Stimulated activated CD4-positive, alpha-beta T cell treated with anti-CD3 and anti-CD28 coated beads, TNF-alpha, amount 100 ng/mL, for 1 hour (primary cell): Measurements from ENCODE around the gene CPM.
"Not testable (repeated sequence)": the region's sequence is repeated elsewhere in the genome, so short reads cannot be mapped to it uniquely, and the experiment has no call there.

Experiments
- DNase-seq, 3 donors: peaks; one replicate each; pipeline ENCODE4 v3.0.0-alpha.2; 2020; ENCODE audit warnings: low read depth in 3 of 3, low spot score in 1 of 3

CPM gene

GRCh38 chr12:68854078-68854468 is 78.9 kb downstream of the CPM start:
- DNase-seq: no peak

- no peak for DNase-seq
These were observed 79.4 kb downstream of the CPM start for GRCh38 chr12:68853396-68854077.

- DNase-seq: no peak
These were observed 81.2 kb downstream of the CPM start for GRCh38 chr12:68851592-68852306.

DNA sequence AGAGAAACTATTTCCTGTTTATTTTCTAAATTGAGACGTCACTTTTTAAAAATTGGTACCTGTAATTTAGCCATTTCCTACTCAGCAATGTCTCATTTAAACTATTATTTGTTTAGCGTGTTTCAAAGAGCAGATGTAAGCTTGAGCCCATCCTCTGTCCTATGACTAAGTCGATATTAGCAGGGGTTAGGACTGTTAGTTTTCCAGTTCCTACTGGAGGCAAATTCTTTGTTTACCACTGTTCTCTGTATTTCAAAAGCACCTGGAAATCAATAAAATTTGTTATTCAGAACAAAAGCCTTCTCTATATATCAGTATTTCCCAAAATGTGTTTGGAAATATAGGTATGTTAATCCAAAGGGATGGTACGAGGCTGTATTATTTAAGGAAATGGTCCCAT is 82.6 kb downstream of the CPM start:
- no peak for DNase-seq

DNA sequence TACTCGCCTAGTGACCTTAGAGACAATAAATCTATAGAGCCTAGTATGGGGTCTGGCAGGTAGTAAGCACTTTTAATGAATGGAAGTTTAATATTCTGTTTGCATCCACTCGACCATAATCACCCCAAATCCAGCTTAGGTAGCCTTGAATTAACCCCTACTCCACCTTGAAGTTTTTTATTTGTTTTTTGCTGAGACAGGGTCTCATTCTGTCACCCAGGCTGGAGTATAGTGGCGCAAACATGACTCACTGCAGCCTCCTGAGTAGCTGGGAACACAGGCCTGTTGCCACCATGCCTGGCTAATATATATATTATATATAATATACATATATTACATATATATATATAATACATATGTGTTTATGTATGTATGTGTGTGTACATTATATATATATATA is 86.2 kb downstream of the CPM start:
- no peak for DNase-seq

- no peak for DNase-seq
These were observed 87.9 kb downstream of the CPM start for GRCh38 chr12:68844788-68845695.

- no peak for DNase-seq
These were observed 88.6 kb downstream of the CPM start for GRCh38 chr12:68844318-68844745.

- no peak for DNase-seq
These were observed 90.0 kb downstream of the CPM start for GRCh38 chr12:68842784-68843567.

- no peak for DNase-seq
These were observed 90.8 kb downstream of the CPM start for GRCh38 chr12:68842123-68842522.

GRCh38 chr12:68841717-68842116 is 91.3 kb downstream of the CPM start:
- no peak for DNase-seq

- DNase-seq: not testable (repeated sequence)
These were observed 91.8 kb downstream of the CPM start for GRCh38 chr12:68841175-68841574.

DNA sequence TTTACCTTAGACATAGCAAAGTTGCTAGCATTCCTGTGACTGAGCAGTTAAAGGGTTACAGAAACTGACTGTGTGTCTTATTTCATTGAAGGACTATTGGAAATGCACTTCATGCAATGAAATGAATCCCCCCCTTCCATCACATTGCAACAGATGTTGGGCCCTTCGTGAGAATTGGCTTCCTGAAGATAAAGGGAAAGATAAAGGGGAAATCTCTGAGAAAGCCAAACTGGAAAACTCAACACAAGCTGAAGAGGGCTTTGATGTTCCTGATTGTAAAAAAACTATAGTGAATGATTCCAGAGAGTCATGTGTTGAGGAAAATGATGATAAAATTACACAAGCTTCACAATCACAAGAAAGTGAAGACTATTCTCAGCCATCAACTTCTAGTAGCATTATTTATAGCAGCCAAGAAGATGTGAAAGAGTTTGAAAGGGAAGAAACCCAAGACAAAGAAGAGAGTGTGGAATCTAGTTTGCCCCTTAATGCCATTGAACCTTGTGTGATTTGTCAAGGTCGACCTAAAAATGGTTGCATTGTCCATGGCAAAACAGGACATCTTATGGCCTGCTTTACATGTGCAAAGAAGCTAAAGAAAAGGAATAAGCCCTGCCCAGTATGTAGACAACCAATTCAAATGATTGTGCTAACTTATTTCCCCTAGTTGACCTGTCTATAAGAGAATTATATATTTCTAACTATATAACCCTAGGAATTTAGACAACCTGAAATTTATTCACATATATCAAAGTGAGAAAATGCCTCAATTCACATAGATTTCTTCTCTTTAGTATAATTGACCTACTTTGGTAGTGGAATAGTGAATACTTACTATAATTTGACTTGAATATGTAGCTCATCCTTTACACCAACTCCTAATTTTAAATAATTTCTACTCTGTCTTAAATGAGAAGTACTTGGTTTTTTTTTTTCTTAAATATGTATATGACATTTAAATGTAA is 93.5 kb downstream of the CPM start:
- DNase-seq: no peak

- DNase-seq: no peak
These were observed 94.7 kb downstream of the CPM start for GRCh38 chr12:68838046-68838886.

DNA sequence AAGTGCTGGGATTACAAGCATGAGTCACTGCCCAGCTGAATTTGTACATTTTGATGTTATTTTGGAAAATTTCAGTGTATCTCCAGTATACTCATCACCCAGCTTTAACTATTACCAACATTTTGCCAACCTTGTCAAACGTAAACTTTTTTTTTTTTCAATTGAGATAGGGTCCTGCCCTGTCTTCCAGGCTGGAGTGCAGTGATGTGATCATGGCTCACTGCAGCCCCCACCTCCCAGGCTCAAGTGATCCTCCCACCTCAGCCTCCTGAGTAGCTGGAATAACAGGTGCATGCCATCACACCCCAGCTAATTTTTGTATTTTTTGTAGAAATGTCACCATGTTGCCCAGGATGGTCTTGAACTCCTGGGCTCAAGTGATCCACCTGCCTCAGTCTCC is 95.8 kb downstream of the CPM start:
- DNase-seq: no peak

- no peak for DNase-seq
These were observed 97.5 kb downstream of the CPM start for GRCh38 chr12:68835333-68835908.

- DNase-seq: no peak
These were observed 99.5 kb downstream of the CPM start for GRCh38 chr12:68833508-68833907.

GRCh38 chr12:68832504-68832867 is 100.5 kb downstream of the CPM start:
- no peak for DNase-seq

DNA sequence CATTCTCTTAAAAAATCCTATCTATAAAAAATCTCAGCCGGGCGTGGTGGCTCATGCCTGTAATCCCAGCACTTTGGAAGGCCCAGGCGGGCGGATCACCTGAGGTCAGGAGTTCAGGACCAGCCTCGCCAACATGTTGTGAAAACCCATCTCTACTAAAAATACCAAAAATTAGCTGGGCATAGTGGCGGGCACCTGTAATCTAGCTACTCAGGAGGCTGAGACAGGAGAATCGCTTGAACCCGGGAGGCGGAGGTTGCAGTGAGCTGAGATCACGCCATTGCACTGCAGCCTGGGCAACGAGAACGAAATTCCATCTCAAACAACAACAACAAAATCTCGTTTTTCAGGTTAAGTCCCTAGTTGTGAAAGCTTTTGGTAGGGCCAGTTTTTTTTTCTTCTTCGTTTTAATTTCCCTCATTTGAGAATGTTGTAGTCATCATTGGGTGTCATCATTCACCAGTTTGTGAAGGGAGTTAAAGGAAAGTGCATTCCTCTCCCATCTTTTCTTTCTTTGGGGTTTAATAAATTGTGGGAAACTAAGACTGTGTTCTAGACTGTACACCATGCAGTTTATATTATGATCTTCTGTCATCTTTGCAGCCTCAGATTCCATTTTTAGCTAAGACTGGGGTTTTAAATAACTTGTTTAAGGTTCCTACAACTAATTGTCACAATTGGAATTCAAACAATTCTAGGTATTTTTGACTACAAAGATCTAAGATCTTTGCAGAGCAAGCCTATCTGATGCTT is 101.0 kb downstream of the CPM start:
- no peak for DNase-seq
